Left ventricle myocardium inferior (tissue), 1 donor: ENCODE data around the gene CRTAP. TPM values are rescaled to one million over a fixed set of nuclear protein-coding genes. Genes with fewer than 3 reads are reported as not detected.

Experiments
- DNase-seq: peaks from one replicate; pipeline ENCODE4 v3.0.0-alpha.2; 2020
- H3K27ac ChIP-seq: fragments of 200-600 bp; replicated peaks from 2 replicates; pipeline ENCODE4 v1.8.0; 2021
- H3K27me3 ChIP-seq: fragments of 200-600 bp; 2 replicates; pipeline ENCODE4 v1.8.0; 2021; ENCODE audit warnings: low read depth
- H3K36me3 ChIP-seq: fragments of 200-600 bp; 2 replicates; pipeline ENCODE4 v1.8.0; 2021
- H3K4me1 ChIP-seq: fragments of 200-600 bp; 2 replicates; pipeline ENCODE4 v1.8.0; 2021
- H3K4me3 ChIP-seq: fragments of 200-600 bp; 2 replicates; pipeline ENCODE4 v1.8.0; 2021; ENCODE audit warnings: mild to moderate bottlenecking, moderate library complexity
- H3K9me3 ChIP-seq: fragments of 200-600 bp; replicated peaks from 2 replicates; pipeline ENCODE4 v1.8.0; 2021
- intact Hi-C: fragments of 100-400 bp; cut with micrococcal nuclease; formaldehyde crosslinking; loops from one replicate; pipeline ENCODE4 v1.11.0; 2022
- total RNA-seq: library from RNA; stranded (reverse); fragmentation: NEBNext Ultra II Directional; extraction: Animal tissue kit (Norgen Biotek cat#: 25700); gene quantifications from one replicate; pipeline ENCODE4 v1.2.1, GENCODE V29; 2021
- TF ChIP-seq, protein P1 (sequence below): fragments of 200-600 bp; IDR thresholded peaks from 2 replicates; pipeline ENCODE4 v1.8.0; 2021; ENCODE audit warnings: antibody characterized with exemption, mild to moderate bottlenecking, borderline replicate concordance
- donor health status: DM: no; HTN: yes; CAD: no; lungs with severe emphysema.

CRTAP gene
- total RNA-seq, 1 donor from 2014 or later = 95.1 TPM

DNA sequence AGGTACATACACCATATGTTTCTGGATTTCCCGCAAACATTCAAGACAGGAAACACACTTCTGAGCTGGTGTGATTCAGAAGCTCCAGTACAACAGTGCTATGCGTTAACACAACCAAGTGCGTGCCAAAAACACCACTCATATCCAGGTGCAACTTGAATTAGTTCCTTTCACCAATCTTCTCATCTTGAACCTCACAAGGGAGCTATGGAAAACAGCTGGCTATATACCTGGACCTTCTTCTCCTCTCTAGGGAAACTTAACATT is 73.5 kb downstream of the CRTAP start:
- intact Hi-C loops = no loop called here
- Histone ChIP-seq H3K36me3 (no peaks in the 10 kb centered on the region), H3K9me3 (peaks cover 5% of the 10 kb centered on the region), H3K27me3 (no peaks in the 10 kb centered on the region), H3K4me1 (no peaks in the 10 kb centered on the region), H3K27ac (no peak overlapping the region), H3K4me3 (no peak overlapping the region)
- TF ChIP-seq, protein P1, sequence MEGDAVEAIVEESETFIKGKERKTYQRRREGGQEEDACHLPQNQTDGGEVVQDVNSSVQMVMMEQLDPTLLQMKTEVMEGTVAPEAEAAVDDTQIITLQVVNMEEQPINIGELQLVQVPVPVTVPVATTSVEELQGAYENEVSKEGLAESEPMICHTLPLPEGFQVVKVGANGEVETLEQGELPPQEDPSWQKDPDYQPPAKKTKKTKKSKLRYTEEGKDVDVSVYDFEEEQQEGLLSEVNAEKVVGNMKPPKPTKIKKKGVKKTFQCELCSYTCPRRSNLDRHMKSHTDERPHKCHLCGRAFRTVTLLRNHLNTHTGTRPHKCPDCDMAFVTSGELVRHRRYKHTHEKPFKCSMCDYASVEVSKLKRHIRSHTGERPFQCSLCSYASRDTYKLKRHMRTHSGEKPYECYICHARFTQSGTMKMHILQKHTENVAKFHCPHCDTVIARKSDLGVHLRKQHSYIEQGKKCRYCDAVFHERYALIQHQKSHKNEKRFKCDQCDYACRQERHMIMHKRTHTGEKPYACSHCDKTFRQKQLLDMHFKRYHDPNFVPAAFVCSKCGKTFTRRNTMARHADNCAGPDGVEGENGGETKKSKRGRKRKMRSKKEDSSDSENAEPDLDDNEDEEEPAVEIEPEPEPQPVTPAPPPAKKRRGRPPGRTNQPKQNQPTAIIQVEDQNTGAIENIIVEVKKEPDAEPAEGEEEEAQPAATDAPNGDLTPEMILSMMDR = no peak
- DNase-seq = no peak

- Histone ChIP-seq H3K4me1 (no peaks in the 10 kb centered on the region), H3K27me3 (no peaks in the 10 kb centered on the region), H3K4me3 (no peak overlapping the region), H3K9me3 (no peaks in the 10 kb centered on the region), H3K27ac (no peak overlapping the region), H3K36me3 (no peaks in the 10 kb centered on the region)
- intact Hi-C loops = no loop called here
- TF ChIP-seq, protein P1 = no peak
- no peak for DNase-seq
Measured at GRCh38 chr3:33194303-33194702, 80.5 kb downstream of the CRTAP start.

GRCh38 chr3:33196538-33196937 is 82.7 kb downstream of the CRTAP start:
- Histone ChIP-seq H3K36me3 (no peaks in the 10 kb centered on the region), H3K27ac (no peak overlapping the region), H3K4me1 (no peaks in the 10 kb centered on the region), H3K9me3 (no peaks in the 10 kb centered on the region), H3K4me3 (no peak overlapping the region), H3K27me3 (no peaks in the 10 kb centered on the region)
- intact Hi-C loops = no loop called here
- no peak for DNase-seq
- TF ChIP-seq, protein P1 = no peak

Other genes with a start within 250 kb of the CRTAP start
- not detected for gene CCR4, start 162.4 kb upstream of the CRTAP start, total RNA-seq
- gene GLB1, start 16.9 kb upstream of the CRTAP start, total RNA-seq = 23.5 TPM
- 4.0 TPM for gene TMPPE, start 16.9 kb upstream of the CRTAP start, total RNA-seq
- 0.80 TPM for gene SUSD5, start 104.8 kb downstream of the CRTAP start, total RNA-seq
- gene FBXL2, start 163.4 kb downstream of the CRTAP start, total RNA-seq = 1.5 TPM